ENCODE data around the gene SH2D6.

Gene SH2D6

GRCh38 chr2:85440729-85441128 lies 22.2 kb downstream of the SH2D6 start:
- no peak for DNase-seq

DNA sequence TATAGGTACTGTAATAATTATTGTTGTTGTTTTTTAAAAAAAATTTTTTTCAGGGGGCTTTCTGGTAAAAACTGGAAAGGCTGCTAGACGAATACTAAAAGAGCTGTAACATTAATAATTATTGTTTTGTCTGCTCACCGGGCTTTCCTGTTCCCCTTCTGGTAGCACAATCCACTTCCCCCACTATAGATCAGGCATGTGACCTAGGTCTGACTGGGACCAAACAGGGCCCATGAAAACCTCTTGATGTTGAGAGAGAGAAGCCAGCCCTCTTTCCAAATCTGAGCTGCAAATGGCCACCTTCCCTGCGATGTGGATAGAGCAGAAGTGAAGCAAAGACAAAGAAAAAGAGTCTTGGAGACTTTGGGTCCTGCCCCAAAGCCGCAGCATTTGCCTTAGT lies 23.4 kb downstream of the SH2D6 start:
- DNase-seq: no peak

- no peak for DNase-seq
Observed at GRCh38 chr2:85444629-85445172, 26.2 kb downstream of the SH2D6 start.

GRCh38 chr2:85445316-85446295 lies 27.1 kb downstream of the SH2D6 start:
- DNase-seq: no peak

DNA sequence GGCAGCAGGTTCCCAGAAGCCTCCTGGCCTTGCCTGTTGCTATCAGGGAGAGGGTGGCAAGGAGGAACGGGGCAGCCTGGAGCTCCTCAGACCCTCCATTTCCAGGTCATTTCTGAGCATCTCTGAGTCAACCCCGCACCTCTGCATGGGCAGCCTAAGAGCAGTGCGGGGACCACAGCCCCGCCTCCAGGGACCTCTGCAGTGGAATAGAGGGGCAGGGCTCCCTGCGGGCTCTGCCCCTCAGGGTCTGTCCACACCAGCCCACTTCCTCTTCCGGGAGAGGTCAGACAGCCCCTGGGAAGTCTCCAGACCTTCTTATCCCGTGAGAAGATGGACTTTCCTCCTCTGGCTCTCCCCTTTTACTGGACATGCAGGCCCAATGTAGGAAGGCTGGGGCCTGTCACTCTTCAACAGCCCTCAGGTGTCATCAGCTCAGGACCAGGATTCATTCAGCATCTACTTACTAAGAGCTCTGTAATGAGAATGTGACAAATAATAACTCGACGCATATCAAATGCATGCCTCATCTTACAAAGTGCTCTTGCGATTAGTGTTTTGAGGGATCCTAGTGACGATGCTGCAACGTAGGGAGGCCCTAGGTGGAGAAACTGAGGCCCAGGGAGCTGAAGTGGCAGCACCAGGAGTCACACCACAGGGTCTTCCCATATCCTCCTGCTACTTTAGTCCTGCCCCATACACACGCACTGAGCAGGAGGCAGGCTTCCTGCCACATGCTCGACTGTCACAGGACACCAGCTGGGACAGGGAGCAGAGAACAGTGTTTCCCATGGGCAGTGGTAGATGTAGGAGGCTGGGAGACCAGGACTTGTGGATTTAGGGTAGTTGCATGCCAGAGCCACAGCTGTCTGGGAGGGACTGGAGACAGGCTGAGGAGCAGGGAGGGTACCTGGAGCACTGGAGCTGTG lies 28.0 kb downstream of the SH2D6 start:
- no peak for DNase-seq

DNA sequence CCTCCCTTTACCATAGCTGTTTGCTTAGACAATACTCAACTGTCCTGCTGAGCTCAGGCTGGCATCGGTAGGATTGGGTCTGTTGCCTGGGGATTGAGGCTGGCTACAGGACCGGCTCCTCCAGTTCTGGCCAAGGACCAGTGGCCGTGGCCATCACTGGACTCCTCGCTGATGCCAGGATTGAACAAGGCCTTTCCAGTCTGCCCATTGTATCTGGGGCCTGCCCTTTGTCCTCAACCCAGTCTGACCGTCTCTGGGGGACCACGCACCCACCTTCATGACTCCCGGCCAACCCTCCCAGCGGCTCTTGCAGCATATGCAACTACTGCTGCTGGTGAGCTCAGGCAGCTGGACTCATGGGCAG lies 28.7 kb downstream of the SH2D6 start:
- DNase-seq: no peak

- DNase-seq: no peak
Observed at GRCh38 chr2:85448461-85449213, 30.1 kb downstream of the SH2D6 start.

GRCh38 chr2:85449214-85449588 lies 30.7 kb downstream of the SH2D6 start:
- no peak for DNase-seq

DNA sequence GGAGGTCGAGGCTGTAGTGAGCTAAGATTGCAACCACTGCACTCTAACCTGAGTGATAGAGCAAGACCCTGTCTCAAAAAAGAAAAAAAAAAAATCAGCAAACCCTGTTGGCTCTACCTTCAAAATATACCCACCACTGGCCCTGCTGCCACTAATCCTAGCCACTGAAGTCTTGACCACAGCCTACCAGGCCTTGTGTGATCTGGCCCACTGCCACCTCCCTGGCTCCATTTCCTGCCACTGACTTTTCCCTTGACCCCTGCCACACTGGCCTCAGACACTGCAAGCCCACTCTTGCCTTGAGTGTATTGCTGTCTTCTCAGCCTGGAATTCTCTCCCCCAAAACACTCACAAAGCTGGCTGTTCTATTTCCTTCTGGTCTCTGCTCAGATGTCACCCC lies 33.7 kb downstream of the SH2D6 start:
- DNase-seq: no peak

DNA sequence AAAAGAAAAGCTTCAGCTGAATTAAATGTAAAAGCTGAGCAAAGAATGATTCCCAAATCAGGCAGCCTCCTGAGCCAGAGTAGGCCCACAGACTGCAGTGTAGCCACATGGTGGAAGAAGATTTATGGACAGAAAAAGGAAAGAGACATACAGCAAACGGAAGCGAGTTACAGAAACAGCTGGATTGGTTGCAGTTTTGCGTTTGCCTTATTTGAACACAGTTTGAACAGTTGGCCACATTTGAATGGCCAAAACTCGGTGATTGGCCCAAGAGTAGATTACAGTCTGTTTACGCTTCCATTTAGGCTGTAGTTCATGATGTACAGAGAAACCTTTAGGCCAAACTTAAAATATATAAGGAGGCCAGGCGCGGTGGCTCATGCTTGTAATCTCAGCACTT lies 35.1 kb downstream of the SH2D6 start:
- no peak for DNase-seq

DNA sequence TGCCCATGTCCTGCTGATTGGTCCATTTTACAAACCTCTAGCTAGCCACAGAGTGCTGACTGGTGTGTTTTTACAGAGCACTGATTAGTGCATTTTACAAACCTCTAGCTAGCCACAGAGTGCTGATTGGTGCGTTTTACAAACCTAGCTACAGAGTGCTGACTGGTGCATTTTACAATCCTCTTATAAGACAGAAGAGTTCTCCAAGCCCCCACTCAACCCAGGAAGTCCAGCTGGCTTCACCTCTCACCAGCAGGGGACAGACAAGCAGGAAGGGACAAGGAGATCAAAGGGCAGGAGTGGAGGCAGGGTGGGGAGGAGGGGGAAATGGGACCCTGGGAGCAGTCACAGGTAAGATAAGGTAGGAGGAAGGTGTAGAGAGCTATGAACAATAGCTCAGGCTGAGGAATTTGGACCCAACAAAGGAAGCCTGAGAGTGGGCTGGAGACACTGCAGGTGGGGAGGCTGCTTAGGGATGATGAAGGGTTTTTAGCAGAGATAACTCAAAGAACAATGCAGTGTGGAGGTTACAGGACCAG lies 37.1 kb downstream of the SH2D6 start:
- DNase-seq: no peak

DNA sequence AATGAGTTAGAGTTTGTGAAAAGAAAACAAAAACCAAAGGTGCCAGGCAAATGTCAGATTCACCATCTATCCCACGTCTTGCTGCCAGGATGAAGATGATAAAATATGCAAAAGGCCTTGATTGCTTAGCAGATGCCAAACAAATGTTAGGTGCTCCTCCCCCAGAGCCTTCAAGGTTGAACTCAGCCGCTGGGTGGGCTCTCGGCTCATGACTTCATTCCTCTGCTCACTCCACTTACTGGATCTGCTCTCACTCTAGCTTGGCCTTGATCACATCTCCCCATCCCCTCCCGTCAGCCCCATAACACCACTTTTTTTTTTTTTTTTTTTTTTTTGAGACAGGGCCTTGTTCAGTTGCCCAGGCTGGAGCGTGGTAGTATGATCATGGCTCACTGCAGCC lies 38.5 kb downstream of the SH2D6 start:
- no peak for DNase-seq

GRCh38 chr2:85457877-85458316 lies 39.4 kb downstream of the SH2D6 start:
- no peak for DNase-seq

- no peak for DNase-seq
Observed at GRCh38 chr2:85458601-85459563, 40.4 kb downstream of the SH2D6 start.

DNA sequence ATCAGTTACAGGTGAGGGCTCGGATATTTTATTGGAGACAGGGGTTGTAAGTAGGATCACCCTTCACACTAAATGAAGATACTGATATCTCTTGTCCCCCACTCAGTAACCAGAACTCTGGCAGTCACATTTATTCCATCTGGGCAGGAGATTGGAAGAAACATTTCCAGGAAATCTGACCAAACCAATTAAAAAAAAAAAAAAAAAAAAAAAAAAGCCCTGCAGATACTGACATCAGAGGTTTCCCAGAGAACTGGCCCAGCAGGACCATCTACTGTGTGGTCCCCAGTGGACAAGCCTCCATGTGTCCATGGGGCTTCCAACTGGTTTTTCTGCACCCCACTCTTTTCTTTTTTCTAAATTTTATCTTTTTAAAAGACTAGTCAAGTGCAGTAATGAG lies 41.3 kb downstream of the SH2D6 start:
- no peak for DNase-seq

- DNase-seq: no peak
Observed at GRCh38 chr2:85462322-85462721, 43.8 kb downstream of the SH2D6 start.

DNA sequence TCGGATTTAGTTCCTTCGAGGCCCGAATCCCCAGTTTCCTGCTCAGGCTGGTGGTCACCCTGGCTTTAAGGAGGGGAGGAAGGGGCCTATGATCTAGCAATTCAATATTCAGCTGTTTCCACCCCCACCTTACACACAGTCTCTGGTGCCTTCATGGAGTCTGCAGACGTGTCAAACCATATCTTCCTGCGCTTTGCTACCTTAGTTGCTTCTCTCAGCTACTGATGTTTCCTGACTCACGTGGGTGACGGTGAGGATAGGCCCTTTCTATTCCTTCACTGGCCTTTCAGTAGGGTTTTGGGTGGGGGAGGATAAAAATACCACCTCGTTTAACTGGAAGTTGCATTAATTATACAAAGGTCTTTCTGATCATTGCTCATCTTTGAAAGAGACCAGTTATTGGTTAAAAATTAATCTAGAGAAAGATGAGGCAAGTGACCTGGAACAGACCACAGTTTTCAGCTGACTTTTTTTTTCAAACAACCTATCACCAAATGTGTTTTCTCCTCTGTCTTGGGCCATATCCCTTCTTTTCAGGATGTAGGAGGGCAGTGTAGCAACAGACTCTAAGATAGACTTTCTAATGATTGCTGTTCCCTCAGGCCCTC lies 49.7 kb downstream of the SH2D6 start:
- no peak for DNase-seq

- no peak for DNase-seq
Observed at GRCh38 chr2:85468704-85469349, 50.3 kb downstream of the SH2D6 start.

DNA sequence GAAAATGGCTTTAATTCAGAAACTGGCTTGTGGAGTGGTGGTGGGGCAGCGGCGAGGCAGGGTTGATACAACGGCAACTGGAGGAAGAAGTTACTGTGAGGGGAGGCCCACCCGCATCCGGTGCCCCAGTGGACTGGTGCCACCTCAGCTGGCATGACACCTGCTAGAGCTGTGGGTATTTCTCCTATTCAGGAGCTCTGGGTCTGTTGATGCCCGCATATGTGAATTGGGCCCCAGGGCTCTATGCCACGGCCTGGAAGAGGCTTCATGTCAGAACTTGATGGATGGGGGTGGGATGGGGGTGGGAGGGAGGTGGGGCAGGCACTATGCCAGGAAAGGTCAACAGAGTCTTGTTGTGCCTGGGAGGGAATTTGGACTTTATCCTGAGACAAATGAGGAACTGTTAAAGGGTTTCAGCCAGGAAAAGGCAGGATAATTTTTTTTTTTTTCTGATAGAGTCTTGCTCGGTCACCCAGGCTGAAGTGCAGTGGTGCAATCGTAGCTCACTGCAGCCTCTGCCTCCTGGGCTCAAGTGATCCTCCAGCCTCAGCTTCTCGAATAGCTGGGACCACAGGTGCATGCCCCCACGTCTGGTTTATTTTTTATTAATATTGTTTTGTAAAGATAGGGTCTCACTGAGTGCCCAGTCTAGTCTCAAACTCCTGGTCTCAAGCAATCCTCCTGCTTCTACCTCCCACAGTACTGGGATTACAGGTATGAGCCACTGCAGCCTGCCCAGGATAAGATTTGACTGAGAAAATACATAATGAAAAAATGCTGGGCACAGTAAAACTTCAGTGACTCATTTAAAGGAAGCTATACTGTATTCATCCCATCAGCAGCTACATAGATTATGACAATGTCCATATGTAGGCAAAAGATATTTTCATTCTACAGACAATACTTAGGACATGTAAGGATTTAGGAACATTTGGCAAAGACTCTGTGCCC lies 52.6 kb downstream of the SH2D6 start:
- peak; percentile 3 for DNase-seq

Measured in CD4-positive, alpha-beta T cell treated with Interleukin-6 for 4 hours (primary cell).